ENCODE results near the gene ATP13A3. TPM values are rescaled to one million over a fixed set of nuclear protein-coding genes. Genes with fewer than 3 reads are reported as not detected.
"Not testable (repeated sequence)": the region's sequence is repeated elsewhere in the genome, so short reads cannot be mapped to it uniquely, and the experiment has no call there.

The ATP13A3 gene
- total and polyA plus RNA-seq, 12 donors, result 17.6 to 111 (median 63.3) TPM

- WGBS, 4 donors, result 77 to 100% (median 94%) methylated on average over 2 of the region's 2 CpGs
- TF ChIP-seq CTCF (IDR thresholded peaks at IDR 0.05) (no peak), POLR2A (IDR thresholded peaks at IDR 0.05) (no peak)
- intact Hi-C loops (cut with DNase I), result no loop called here
These were observed 40.9 kb upstream of the ATP13A3 start for GRCh38 chr3:194527726-194528125.

GRCh38 chr3:194526164-194526563, 39.4 kb upstream of the ATP13A3 start:
- H3K9me3 ChIP-seq (replicated peaks in 1 of 3), result no peaks in the 10 kb centered on the region
- no peak for DNase-seq
- no peak overlapping the region for H3K4me3 ChIP-seq
- peak overlapping the region in 1 of 5 donors; percentile 65 for H3K27ac ChIP-seq
- intact Hi-C loops (cut with DNase I), result no loop called here
- TF ChIP-seq CTCF (IDR thresholded peaks at IDR 0.05) (no peak), POLR2A (IDR thresholded peaks at IDR 0.05) (no peak)
- WGBS, 4 donors, result 91 to 98% (median 94%) methylated on average over 4 of the region's 4 CpGs
- no peaks in the 10 kb centered on the region for H3K27me3 ChIP-seq
- H3K36me3 ChIP-seq (replicated peaks in 1 of 2), result no peaks in the 10 kb centered on the region
- H3K4me1 ChIP-seq (replicated peaks in 1 of 2), result peaks cover 10 to 13% of the 10 kb centered on the region in 2 donors

More at GRCh38 chr3:194527726-194528125, 40.9 kb upstream of the ATP13A3 start:
- Histone ChIP-seq H3K4me1 (replicated peaks in 1 of 2) (peaks cover 0 to 1% of the 10 kb centered on the region in 2 donors), H3K36me3 (replicated peaks in 1 of 2) (no peaks in the 10 kb centered on the region), H3K27me3 (no peaks in the 10 kb centered on the region), H3K27ac (peak overlapping the region in 3 of 5 donors; percentile 9 to 42 (median 32)), H3K9me3 (replicated peaks in 1 of 3) (no peaks in the 10 kb centered on the region), H3K4me3 (no peak overlapping the region)
- no peak for DNase-seq

- no peak for DNase-seq
- H3K27me3 ChIP-seq, result no peaks in the 10 kb centered on the region
- peak overlapping the region in 2 of 5 donors; percentile 32 to 61 for H3K27ac ChIP-seq
- peaks cover 12 to 18% of the 10 kb centered on the region in 2 donors for H3K4me1 ChIP-seq (replicated peaks in 1 of 2)
- H3K36me3 ChIP-seq (replicated peaks in 1 of 2), result no peaks in the 10 kb centered on the region
- 45 to 56% (median 52%) methylated on average over 4 of the region's 4 CpGs for WGBS, 4 donors
- TF ChIP-seq POLR2A (IDR thresholded peaks at IDR 0.05) (no peak), CTCF (IDR thresholded peaks at IDR 0.05) (no peak)
- intact Hi-C loops (cut with DNase I), result loop anchor here in 1 of 2 donors (5.0 kb wide), 1 partner anchor 35 kb away; the partner anchor contains the start of gene ATP13A3
- H3K4me3 ChIP-seq, result no peak overlapping the region
- no peaks in the 10 kb centered on the region for H3K9me3 ChIP-seq (replicated peaks in 1 of 3)
These were observed 35.8 kb upstream of the ATP13A3 start for GRCh38 chr3:194522579-194523046.

- no peak for TF ChIP-seq CTCF (IDR thresholded peaks at IDR 0.05)
- TF ChIP-seq POLR2A (IDR thresholded peaks at IDR 0.05), result no peak
- intact Hi-C loops (cut with DNase I), result loop anchor here in 1 of 2 donors (5.0 kb wide), 1 partner anchor 34 kb away; the partner anchor contains the start of gene ATP13A3
- WGBS, 4 donors, result 58 to 85% (median 76%) methylated on average over 2 of the region's 2 CpGs
- Histone ChIP-seq H3K4me1 (replicated peaks in 1 of 2) (peaks cover 12 to 18% of the 10 kb centered on the region in 2 donors), H3K27ac (peak overlapping the region in 3 of 5 donors; percentile 45 to 75 (median 65)), H3K9me3 (replicated peaks in 1 of 3) (no peaks in the 10 kb centered on the region), H3K27me3 (no peaks in the 10 kb centered on the region), H3K4me3 (no peak overlapping the region), H3K36me3 (replicated peaks in 1 of 2) (no peaks in the 10 kb centered on the region)
- no peak for DNase-seq
These were observed 34.9 kb upstream of the ATP13A3 start for GRCh38 chr3:194521510-194522260.

GRCh38 chr3:194520682-194521162, 33.9 kb upstream of the ATP13A3 start:
- intact Hi-C loops (cut with DNase I), result loop anchor here in 1 of 2 donors (5.0 kb wide), 1 partner anchor 33 kb away; the partner anchor contains the start of gene ATP13A3
- H3K36me3 ChIP-seq (replicated peaks in 1 of 2); DNase-seq; H3K27me3 ChIP-seq; H3K9me3 ChIP-seq (replicated peaks in 1 of 3); H3K4me3 ChIP-seq: not testable (repeated sequence)
- Histone ChIP-seq H3K4me1 (replicated peaks in 1 of 2) (peaks cover 12 to 18% of the 10 kb centered on the region in 2 donors), H3K27ac (peak overlapping the region in 3 of 5 donors; percentile 45 to 75 (median 65))
- 67 to 88% (median 80%) methylated on average over 8 of the region's 8 CpGs for WGBS, 4 donors
